Endothelial cell (in vitro differentiated cells): ENCODE data around the gene SREK1IP1. TPM values are rescaled to one million over a fixed set of nuclear protein-coding genes. Genes with fewer than 3 reads are reported as not detected.
A peak's percentile ranks its signal among the peaks of the same experiment; 100 is the strongest.
"Not testable (repeated sequence)": the region's sequence is repeated elsewhere in the genome, so short reads cannot be mapped to it uniquely, and the experiment has no call there.

Experiments used
- DNase-seq: peaks from one replicate; pipeline ENCODE4 v3.0.0; 2021; ENCODE audit warnings: low spot score
- H3K27ac Mint-ChIP-seq: one replicate; pipeline ENCODE4 v1.8.0; 2021; ENCODE audit warnings: mixed read lengths, inconsistent platforms; ENCODE audit not compliant: unreplicated experiment
- H3K27me3 Mint-ChIP-seq: one replicate; pipeline ENCODE4 v1.8.0; 2021; ENCODE audit warnings: mild to moderate bottlenecking, moderate library complexity, mixed read lengths, inconsistent platforms; ENCODE audit not compliant: unreplicated experiment
- H3K36me3 Mint-ChIP-seq: one replicate; pipeline ENCODE4 v1.8.0; 2021; ENCODE audit warnings: mild to moderate bottlenecking, low read depth, mixed read lengths, inconsistent platforms; ENCODE audit not compliant: unreplicated experiment
- H3K4me1 Mint-ChIP-seq: one replicate; pipeline ENCODE4 v1.8.0; 2021; ENCODE audit warnings: mild to moderate bottlenecking, mixed read lengths, inconsistent platforms; ENCODE audit not compliant: unreplicated experiment
- H3K4me3 Mint-ChIP-seq: one replicate; pipeline ENCODE4 v1.8.0; 2021; ENCODE audit warnings: mild to moderate bottlenecking, mixed read lengths, inconsistent platforms; ENCODE audit not compliant: unreplicated experiment
- H3K9me3 Mint-ChIP-seq: one replicate; pipeline ENCODE4 v1.8.0; 2021; ENCODE audit warnings: mixed read lengths, inconsistent platforms; ENCODE audit not compliant: unreplicated experiment
- CTCF ChIP-seq: fragments of 200-600 bp; sonication (generic); IDR thresholded peaks from one replicate; pipeline ENCODE4 v1.5.0; 2021; ENCODE audit warnings: antibody characterized with exemption; ENCODE audit not compliant: unreplicated experiment
- total RNA-seq: library from RNA; stranded (reverse); fragmentation: NEBNext Ultra II Directional; extraction: Animal tissue kit (Norgen Biotek cat#: 25700); gene quantifications from one replicate; pipeline ENCODE4 v1.2.1, GENCODE V29; 2021; ENCODE audit not compliant: unreplicated experiment

Gene SREK1IP1
- total RNA-seq, 1 donor from 2014 or later = 28.8 TPM

- peaks cover 4% of the 10 kb centered on the region for H3K4me1 Mint-ChIP-seq
- no peaks in the 10 kb centered on the region for H3K9me3 Mint-ChIP-seq
Measured at GRCh38 chr5:64742821-64743220, 25.7 kb downstream of the SREK1IP1 start.

GRCh38 chr5:64742411-64742810, 26.1 kb downstream of the SREK1IP1 start:
- Mint-ChIP-seq H3K4me3 (no peak overlapping the region), H3K9me3 (no peaks in the 10 kb centered on the region), H3K27ac (no peak overlapping the region), H3K36me3 (peaks cover 8% of the 10 kb centered on the region), H3K4me1 (peaks cover 4% of the 10 kb centered on the region), H3K27me3 (no peaks in the 10 kb centered on the region)
- no peak for TF ChIP-seq CTCF
- DNase-seq = no peak

More at GRCh38 chr5:64742821-64743220, 25.7 kb downstream of the SREK1IP1 start:
- Mint-ChIP-seq H3K27ac (no peak overlapping the region), H3K4me3 (no peak overlapping the region), H3K27me3 (no peaks in the 10 kb centered on the region), H3K36me3 (peaks cover 8% of the 10 kb centered on the region)
- TF ChIP-seq CTCF = no peak
- no peak for DNase-seq

- Mint-ChIP-seq H3K4me1 (peaks cover 2% of the 10 kb centered on the region), H3K27me3 (peaks cover 5% of the 10 kb centered on the region), H3K9me3 (no peaks in the 10 kb centered on the region), H3K27ac (no peak overlapping the region), H3K4me3 (no peak overlapping the region), H3K36me3 (peaks cover 20% of the 10 kb centered on the region)
- no peak for DNase-seq
- no peak for TF ChIP-seq CTCF
Measured at GRCh38 chr5:64727150-64727549, 41.3 kb downstream of the SREK1IP1 start.

- Mint-ChIP-seq H3K27ac (peak overlapping the region; percentile 42), H3K9me3 (no peaks in the 10 kb centered on the region), H3K4me1 (peaks cover 2% of the 10 kb centered on the region), H3K4me3 (no peak overlapping the region), H3K36me3 (peaks cover 4% of the 10 kb centered on the region), H3K27me3 (no peaks in the 10 kb centered on the region)
- DNase-seq = no peak
- TF ChIP-seq CTCF = no peak
Measured at GRCh38 chr5:64722588-64722987, 45.9 kb downstream of the SREK1IP1 start.

GRCh38 chr5:64714495-64714894, 54.0 kb downstream of the SREK1IP1 start:
- not testable (repeated sequence) for H3K27ac Mint-ChIP-seq, DNase-seq, H3K27me3 Mint-ChIP-seq, H3K4me3 Mint-ChIP-seq, H3K4me1 Mint-ChIP-seq, H3K9me3 Mint-ChIP-seq, H3K36me3 Mint-ChIP-seq

GRCh38 chr5:64707191-64707590, 61.3 kb downstream of the SREK1IP1 start:
- H3K9me3 Mint-ChIP-seq = no peaks in the 10 kb centered on the region
- H3K27ac Mint-ChIP-seq = no peak overlapping the region
- no peak overlapping the region for H3K4me3 Mint-ChIP-seq
- TF ChIP-seq CTCF = no peak
- DNase-seq = no peak
- peaks cover 24% of the 10 kb centered on the region for H3K4me1 Mint-ChIP-seq
- H3K36me3 Mint-ChIP-seq = no peaks in the 10 kb centered on the region
- H3K27me3 Mint-ChIP-seq = no peaks in the 10 kb centered on the region

GRCh38 chr5:64706074-64706473, 62.4 kb downstream of the SREK1IP1 start:
- H3K27ac Mint-ChIP-seq, DNase-seq, H3K36me3 Mint-ChIP-seq, H3K27me3 Mint-ChIP-seq, H3K9me3 Mint-ChIP-seq, H3K4me3 Mint-ChIP-seq: not testable (repeated sequence)
- peaks cover 24% of the 10 kb centered on the region for H3K4me1 Mint-ChIP-seq
